Fibroblast of lung (primary cell): ENCODE data around the gene VWF.

Source experiments
- EZH2 ChIP-seq: IDR thresholded peaks from 2 replicates; pipeline ENCODE4 v1.5.1; 2012; ENCODE audit warnings: low read length, control low read depth, mild to moderate bottlenecking; ENCODE audit errors: missing control alignments
- TF ChIP-seq, protein P1 (sequence below), 2 donors: IDR thresholded peaks in 1 of 2; conservative IDR thresholded peaks in 1 of 2; 1 replicate in 1 of 2; 2 replicates in 1 of 2; pipeline ENCODE4 v1.5.1; 2011 to 2012; ENCODE audit warnings: low read length in 2 of 2, control low read depth in 1 of 2, inconsistent platforms in 1 of 2, low read depth in 1 of 2, mild to moderate bottlenecking in 1 of 2

DNA sequence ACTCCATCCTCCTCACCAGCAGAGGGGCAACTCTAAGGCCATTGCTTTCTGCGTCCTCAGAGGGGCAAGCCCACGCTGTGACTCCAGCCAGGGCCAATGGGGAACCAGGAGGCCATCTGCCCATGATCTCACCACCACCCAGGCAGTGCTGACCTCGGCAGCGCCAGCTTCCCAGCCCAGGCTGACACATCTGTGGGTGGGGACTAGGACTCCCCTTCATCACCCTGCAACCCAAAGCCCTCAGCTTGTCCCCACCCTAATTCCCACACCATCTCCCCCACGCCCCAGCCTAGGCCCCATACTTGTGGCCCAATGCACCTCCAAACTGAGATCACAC is 58.6 kb downstream of the VWF start:
- TF ChIP-seq, protein P1, sequence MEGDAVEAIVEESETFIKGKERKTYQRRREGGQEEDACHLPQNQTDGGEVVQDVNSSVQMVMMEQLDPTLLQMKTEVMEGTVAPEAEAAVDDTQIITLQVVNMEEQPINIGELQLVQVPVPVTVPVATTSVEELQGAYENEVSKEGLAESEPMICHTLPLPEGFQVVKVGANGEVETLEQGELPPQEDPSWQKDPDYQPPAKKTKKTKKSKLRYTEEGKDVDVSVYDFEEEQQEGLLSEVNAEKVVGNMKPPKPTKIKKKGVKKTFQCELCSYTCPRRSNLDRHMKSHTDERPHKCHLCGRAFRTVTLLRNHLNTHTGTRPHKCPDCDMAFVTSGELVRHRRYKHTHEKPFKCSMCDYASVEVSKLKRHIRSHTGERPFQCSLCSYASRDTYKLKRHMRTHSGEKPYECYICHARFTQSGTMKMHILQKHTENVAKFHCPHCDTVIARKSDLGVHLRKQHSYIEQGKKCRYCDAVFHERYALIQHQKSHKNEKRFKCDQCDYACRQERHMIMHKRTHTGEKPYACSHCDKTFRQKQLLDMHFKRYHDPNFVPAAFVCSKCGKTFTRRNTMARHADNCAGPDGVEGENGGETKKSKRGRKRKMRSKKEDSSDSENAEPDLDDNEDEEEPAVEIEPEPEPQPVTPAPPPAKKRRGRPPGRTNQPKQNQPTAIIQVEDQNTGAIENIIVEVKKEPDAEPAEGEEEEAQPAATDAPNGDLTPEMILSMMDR (conservative IDR thresholded peaks at IDR 0.05 in 1 of 2, IDR thresholded peaks at IDR 0.05 in 1 of 2; ENCODE audit: low read depth in 1 of 2, low read length in 2 of 2), result no peak
- no peak for TF ChIP-seq EZH2
